Activated CD8-positive, alpha-beta memory T cell treated with anti-CD3 and anti-CD28 coated beads for 4 hours (primary cell): ENCODE measurements around the gene ING3.

Experiments
- DNase-seq, 2 donors: peaks; one replicate each; pipeline ENCODE4 v3.0.0-alpha.2; 2020; ENCODE audit warnings: low read depth in 2 of 2

Gene ING3

DNA sequence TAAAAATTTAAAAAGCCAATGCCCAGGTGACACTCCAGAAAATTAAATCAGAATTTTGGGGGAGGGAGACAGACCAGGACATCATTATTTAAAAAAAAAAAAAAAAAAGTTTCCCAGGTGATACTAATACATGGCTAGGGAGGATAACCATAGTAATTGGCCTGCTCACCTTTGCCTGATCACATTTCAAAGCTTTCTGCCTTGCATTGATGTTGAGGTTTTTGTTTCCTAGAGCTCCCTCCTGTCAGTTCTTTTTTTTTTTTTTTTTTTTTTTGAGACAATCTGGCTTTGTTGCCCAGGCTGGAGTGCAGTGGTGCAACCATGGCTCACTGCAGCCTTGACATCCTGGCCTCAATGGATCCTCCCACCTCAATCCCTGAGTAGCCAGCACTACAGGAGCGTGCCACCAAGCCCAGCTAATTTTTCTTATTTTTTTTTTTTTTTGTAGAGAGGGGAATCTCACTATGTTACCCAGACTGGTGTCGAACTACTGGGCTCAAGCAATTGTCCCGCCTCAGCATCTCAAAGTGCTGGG is 76.1 kb downstream of the ING3 start:
- no peak for DNase-seq
